Measurements from ENCODE around the gene PLEKHM3. TPM values are rescaled to one million over a fixed set of nuclear protein-coding genes. Genes with fewer than 3 reads are reported as not detected.

Gene PLEKHM3
- total and polyA plus RNA-seq, 2 of the 13 experiments (the other 11 are each of a cell fraction or from before 2014, with no cell fraction given), result 4.5 to 4.7 TPM

GRCh38 chr2:207847098-207847806, 178.1 kb downstream of the PLEKHM3 start (continued):
- no peak for TF ChIP-seq CEBPZ (IDR thresholded peaks at IDR 0.05; ENCODE audit: low read length)
- TF ChIP-seq ZNF800 (CRISPR knock-in tag; IDR thresholded peaks at IDR 0.05), result peak; percentile 64
- TF ChIP-seq ZNF317 (CRISPR knock-in tag; IDR thresholded peaks at IDR 0.05), result peak; percentile 7; the same call in 1 of the 2 replicates
- no peak for TF ChIP-seq CREBL2 (CRISPR knock-in tag; IDR thresholded peaks at IDR 0.05; ENCODE audit: borderline replicate concordance)
- TF ChIP-seq KDM2A (CRISPR knock-in tag; IDR thresholded peaks at IDR 0.05; ENCODE audit: borderline replicate concordance, low read depth), result no peak
- no peak for TF ChIP-seq SP140L (CRISPR knock-in tag; IDR thresholded peaks at IDR 0.05; ENCODE audit: borderline replicate concordance)
- TF ChIP-seq ZNF839 (CRISPR knock-in tag; IDR thresholded peaks at IDR 0.05; ENCODE audit: borderline replicate concordance), result no peak
- peak; percentile 81; the same call in 1 of the 2 replicates for TF ChIP-seq DRAP1 (CRISPR knock-in tag; IDR thresholded peaks at IDR 0.05)
- no peak for TF ChIP-seq ZNF577 (CRISPR knock-in tag; IDR thresholded peaks at IDR 0.05; ENCODE audit: borderline replicate concordance, low read depth)
- peak; percentile 81 for TF ChIP-seq NFKBIZ (CRISPR knock-in tag; IDR thresholded peaks at IDR 0.05)
- TF ChIP-seq CBFB (CRISPR knock-in tag; IDR thresholded peaks at IDR 0.05), result peak; percentile 63; the same call in 1 of the 2 replicates
- TF ChIP-seq TERF1 (CRISPR knock-in tag; IDR thresholded peaks at IDR 0.05), result no peak; the same call in 1 of the 2 replicates
- TF ChIP-seq CEBPB (IDR thresholded peaks at IDR 0.05; ENCODE audit: borderline replicate concordance, low read depth, low read length), result no peak
- no peak for TF ChIP-seq ZNF878 (CRISPR knock-in tag; IDR thresholded peaks at IDR 0.05)
- peak; percentile 93 for TF ChIP-seq BCL6 (CRISPR knock-in tag; IDR thresholded peaks at IDR 0.05)
- TF ChIP-seq SP2 (CRISPR knock-in tag; IDR thresholded peaks at IDR 0.05), result no peak
- TF ChIP-seq ZNF713 (CRISPR knock-in tag; IDR thresholded peaks at IDR 0.05), result no peak
- 0 out of 2 replicates have a peak, but pooled peaks have one; percentile 19 for TF ChIP-seq ZBTB43 (CRISPR knock-in tag; conservative IDR thresholded peaks at IDR 0.05)

All from HepG2 (cell line).